ENCODE results near the gene GLT1D1.
"Not testable (repeated sequence)": the region's sequence is repeated elsewhere in the genome, so short reads cannot be mapped to it uniquely, and the experiment has no call there.

GLT1D1 gene

GRCh38 chr12:128850400-128850799 lies 2.9 kb upstream of the GLT1D1 start:
- no peak for DNase-seq (ENCODE audit: low read depth)
- no peak overlapping the region for H3K4me3 ChIP-seq (ENCODE audit: low read depth, low read length)
- TF ChIP-seq CTCF (IDR thresholded peaks at IDR 0.05; ENCODE audit: control insufficient read depth, extremely low read depth, insufficient read depth) = no peak

DNA sequence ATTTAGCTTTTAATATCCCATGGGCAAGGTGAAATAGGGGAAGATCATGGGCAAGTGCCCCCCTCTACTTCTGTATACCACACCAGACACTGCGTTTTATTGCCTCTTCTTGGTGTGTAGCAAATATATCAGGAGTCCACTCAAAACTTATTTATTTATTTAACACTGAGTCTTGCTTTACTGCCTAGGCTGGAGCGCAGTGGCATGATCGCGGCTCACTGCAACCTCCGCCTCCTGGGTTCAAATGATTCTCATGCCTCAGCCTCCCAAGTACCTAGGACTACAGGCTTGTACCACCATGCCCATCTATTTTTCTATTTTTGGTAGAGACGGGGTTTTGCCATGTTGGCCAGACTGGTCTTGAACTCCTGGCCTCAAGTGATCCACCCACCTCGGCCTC lies 1.8 kb upstream of the GLT1D1 start:
- H3K4me3 ChIP-seq (ENCODE audit: low read depth, low read length); DNase-seq (ENCODE audit: low read depth): not testable (repeated sequence)

DNA sequence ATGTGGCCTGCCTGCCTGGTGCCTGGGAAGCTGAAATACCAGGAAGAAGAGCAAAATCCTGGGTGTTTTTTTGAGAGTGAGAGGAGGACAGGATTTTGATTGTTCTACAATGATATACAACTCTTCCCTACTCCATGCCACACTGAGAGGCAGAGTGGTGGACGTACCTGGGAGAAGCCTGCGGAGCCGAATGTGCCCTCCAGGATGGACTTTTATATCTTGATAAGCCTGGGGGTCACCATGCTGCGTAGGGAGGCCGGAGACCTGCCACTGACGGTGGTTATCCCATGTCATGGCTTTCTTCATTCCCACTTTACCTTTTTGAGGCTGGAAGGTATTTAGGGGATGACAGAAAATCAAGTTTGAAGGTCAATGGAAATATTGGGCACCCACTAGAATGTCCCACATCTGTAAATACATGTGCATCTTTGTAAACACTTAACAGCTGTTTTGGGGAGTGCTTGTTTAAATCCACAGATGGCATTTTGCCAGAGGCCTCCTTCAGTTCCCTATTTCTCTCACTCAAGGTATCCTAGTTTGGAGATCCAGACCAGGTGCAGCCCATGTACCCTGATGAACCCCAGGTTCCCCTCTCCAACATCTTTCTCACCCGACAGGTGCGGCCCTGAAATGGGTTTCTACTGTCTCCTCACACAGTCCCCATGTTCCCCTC lies 1.1 kb upstream of the GLT1D1 start:
- TF ChIP-seq CTCF (IDR thresholded peaks at IDR 0.05; ENCODE audit: control insufficient read depth, extremely low read depth, insufficient read depth) = no peak
- DNase-seq (ENCODE audit: low read depth) = no peak
- H3K4me3 ChIP-seq (ENCODE audit: low read depth, low read length) = no peak overlapping the region

GRCh38 chr12:128853600-128854197 lies 421 bp downstream of the GLT1D1 start:
- TF ChIP-seq CTCF (IDR thresholded peaks at IDR 0.05; ENCODE audit: control insufficient read depth, extremely low read depth, insufficient read depth) = no peak
- DNase-seq (ENCODE audit: low read depth) = no peak
- H3K4me3 ChIP-seq (ENCODE audit: low read depth, low read length) = no peak overlapping the region

DNA sequence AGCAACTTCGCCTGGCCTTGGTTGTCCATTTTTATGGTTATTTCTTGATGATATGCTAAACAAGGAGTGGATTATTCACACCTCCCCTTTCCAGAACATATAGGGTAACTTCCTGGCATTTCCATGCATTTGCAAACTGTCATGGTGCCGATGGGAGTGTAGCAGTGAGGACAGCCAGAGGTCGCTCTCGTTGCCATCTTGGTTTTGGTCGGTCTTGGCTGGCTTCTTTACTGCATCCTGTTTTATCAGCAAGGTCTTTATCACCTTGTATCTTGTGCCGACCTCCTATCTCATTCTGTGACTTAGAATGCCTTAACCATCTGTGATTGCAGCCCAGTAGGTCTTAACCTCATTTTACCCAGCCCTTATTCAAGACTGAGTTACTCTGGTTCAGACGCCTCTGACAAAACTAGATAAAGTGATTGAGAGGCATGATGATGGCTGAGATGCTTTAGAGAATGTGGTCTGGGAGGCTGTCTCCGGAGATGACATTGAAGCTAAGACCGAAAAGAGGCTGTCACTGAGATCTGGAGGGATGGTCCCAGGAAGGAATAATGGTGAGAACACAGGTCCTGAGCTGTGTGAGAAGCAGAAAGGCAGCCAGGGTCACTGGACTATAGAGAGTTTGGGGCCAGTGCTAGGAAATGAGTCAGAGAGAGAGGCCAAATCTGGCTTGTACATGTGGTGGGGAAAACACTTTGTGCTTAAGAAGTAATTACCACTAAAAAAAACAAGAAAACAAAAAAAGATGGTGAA lies 2.9 kb downstream of the GLT1D1 start:
- H3K4me3 ChIP-seq (ENCODE audit: low read depth, low read length) = no peak overlapping the region
- no peak for TF ChIP-seq CTCF (IDR thresholded peaks at IDR 0.05; ENCODE audit: control insufficient read depth, extremely low read depth, insufficient read depth)
- DNase-seq (ENCODE audit: low read depth) = no peak

DNA sequence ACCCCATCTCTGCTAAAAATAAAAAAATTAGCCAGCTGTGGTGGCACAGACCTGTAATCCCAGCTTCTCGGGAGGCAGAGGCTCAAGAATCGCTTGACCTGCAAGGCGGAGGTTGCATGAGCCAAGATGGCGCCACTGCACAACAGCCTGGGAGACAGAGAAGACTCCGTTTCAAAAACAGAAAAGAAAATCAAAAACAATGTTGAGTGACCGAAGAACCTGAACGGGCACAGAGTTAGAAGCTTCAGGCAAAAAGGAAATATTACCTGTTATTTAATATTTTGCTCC lies 3.5 kb downstream of the GLT1D1 start:
- DNase-seq (ENCODE audit: low read depth) = no peak
- no peak overlapping the region for H3K4me3 ChIP-seq (ENCODE audit: low read depth, low read length)
- TF ChIP-seq CTCF (IDR thresholded peaks at IDR 0.05; ENCODE audit: control insufficient read depth, extremely low read depth, insufficient read depth) = no peak

DNA sequence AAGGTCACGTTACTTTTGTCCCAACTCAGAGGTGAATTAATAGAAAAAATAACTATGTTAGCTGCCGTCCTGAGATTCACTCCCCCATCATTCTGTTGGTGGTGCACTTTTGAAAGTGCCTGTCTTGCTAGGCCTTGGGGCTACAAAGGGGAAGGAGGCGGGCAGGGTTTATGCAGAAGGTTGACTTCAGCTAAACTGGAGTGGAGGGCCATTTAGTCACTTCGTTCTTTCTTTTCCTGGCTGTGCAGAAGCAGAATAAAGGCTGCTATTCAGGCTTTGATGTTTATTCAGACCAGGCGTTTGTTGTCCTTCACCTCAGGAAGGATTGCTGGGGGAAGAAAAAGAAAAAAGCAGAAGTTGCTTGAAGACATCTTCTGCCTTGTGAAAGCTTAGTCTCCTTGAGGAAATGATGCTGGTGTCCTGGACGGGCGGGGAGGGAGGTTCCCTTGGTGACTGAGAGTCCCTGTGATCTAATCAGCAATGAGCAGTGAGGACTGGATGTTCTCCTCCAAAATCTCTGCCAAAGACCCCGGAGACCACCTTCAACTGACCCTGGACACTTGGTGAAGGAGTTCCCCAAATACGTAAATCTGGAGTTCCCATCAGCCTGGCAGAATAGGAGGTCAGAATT lies 4.0 kb downstream of the GLT1D1 start:
- DNase-seq (ENCODE audit: low read depth) = no peak
- no peak for TF ChIP-seq CTCF (IDR thresholded peaks at IDR 0.05; ENCODE audit: control insufficient read depth, extremely low read depth, insufficient read depth)
- no peak overlapping the region for H3K4me3 ChIP-seq (ENCODE audit: low read depth, low read length)

All from LNCaP clone FGC (cell line).